Suprapubic skin (tissue), 4 donors: ENCODE results near the gene CRISP1.

Source experiments
- CTCF ChIP-seq, 2 donors: fragments of 200-600 bp in 1 of 2; fragments of 450-650 bp in 1 of 2; sonication (generic) in 1 of 2; IDR thresholded peaks; one replicate each; pipeline ENCODE4 v1.5.1; 2016 to 2019; ENCODE audit warnings: antibody characterized with exemption in 2 of 2, mild to moderate bottlenecking in 1 of 2, moderate library complexity in 1 of 2
- EP300 ChIP-seq: sonication (generic); formaldehyde crosslinking; IDR thresholded peaks from one replicate; pipeline ENCODE4 v1.6.1; 2017; ENCODE audit warnings: antibody characterized with exemption
- POLR2A ChIP-seq, 2 donors: fragments of 450-650 bp; IDR thresholded peaks; one replicate each; pipeline ENCODE4 v1.6.1; 2017; ENCODE audit warnings: antibody characterized with exemption in 2 of 2, mild to moderate bottlenecking in 2 of 2, moderate library complexity in 2 of 2
- POLR2AphosphoS5 ChIP-seq, 3 donors: sonication (generic); formaldehyde crosslinking; IDR thresholded peaks; one replicate each; pipeline ENCODE4 v1.6.1; 2017; ENCODE audit warnings: antibody characterized with exemption in 3 of 3

DNA sequence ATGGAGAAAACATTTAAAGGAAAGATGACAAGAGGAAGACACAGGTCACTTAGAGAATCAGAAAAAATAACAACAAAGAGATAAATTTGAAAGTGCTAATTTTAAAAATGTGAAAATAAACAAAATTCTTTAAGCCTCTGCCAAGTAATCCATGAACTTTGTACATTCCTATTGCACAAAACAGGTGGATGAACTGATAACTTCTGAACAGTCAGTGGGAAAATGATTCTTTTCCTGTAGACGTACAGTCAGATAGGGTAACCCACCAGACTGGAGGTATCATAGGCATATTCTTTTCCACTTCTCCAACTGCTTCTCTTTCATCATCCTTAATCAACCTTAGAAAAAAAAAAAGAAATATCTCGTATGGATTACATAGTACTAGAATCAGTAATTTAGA is 36.5 kb upstream of the CRISP1 start:
- TF ChIP-seq CTCF (IDR thresholded peaks at IDR 0.05) (no peak), EP300 (no peak), POLR2A (IDR thresholded peaks at IDR 0.05) (no peak), POLR2AphosphoS5 (IDR thresholded peaks at IDR 0.05) (no peak)
